ENCODE results near the gene NOC2L.

NOC2L gene

GRCh38 chr1:974293-974640, 15.2 kb upstream of the NOC2L start:
- Histone ChIP-seq H3K4me1 (peaks cover 0 to 14% (median 7%) of the 10 kb centered on the region in 4 donors), H3K4me3 (no peak overlapping the region), H3K9me3 (no peaks in the 10 kb centered on the region), H3K27me3 (peaks cover 0 to 69% of the 10 kb centered on the region in 2 donors), H3K27ac (no peak overlapping the region), H3K36me3 (no peaks in the 10 kb centered on the region)
- TF ChIP-seq CTCF (IDR thresholded peaks at IDR 0.05) = no peak
- no peak for DNase-seq
- intact Hi-C loops (cut with DNase I; ENCODE audit: low total_unique reads) = no loop called here

- Histone ChIP-seq H3K4me1 (peaks cover 0 to 14% (median 7%) of the 10 kb centered on the region in 4 donors), H3K4me3 (no peak overlapping the region), H3K27ac (no peak overlapping the region), H3K36me3 (no peaks in the 10 kb centered on the region), H3K9me3 (no peaks in the 10 kb centered on the region), H3K27me3 (peaks cover 0 to 72% of the 10 kb centered on the region in 2 donors)
- TF ChIP-seq CTCF (IDR thresholded peaks at IDR 0.05) = no peak
- intact Hi-C loops (cut with DNase I; ENCODE audit: low total_unique reads) = no loop called here
- no peak for DNase-seq
These were observed 14.6 kb upstream of the NOC2L start for GRCh38 chr1:973459-974292.

- no peaks in the 10 kb centered on the region for H3K9me3 ChIP-seq
- no peak overlapping the region for H3K27ac ChIP-seq
- no peak overlapping the region for H3K4me3 ChIP-seq
- intact Hi-C loops (cut with DNase I; ENCODE audit: low total_unique reads) = no loop called here
- H3K36me3 ChIP-seq = no peaks in the 10 kb centered on the region
- no peak for DNase-seq
- no peak for TF ChIP-seq CTCF (IDR thresholded peaks at IDR 0.05)
- H3K4me1 ChIP-seq = peaks cover 0 to 16% (median 7%) of the 10 kb centered on the region in 4 donors
- H3K27me3 ChIP-seq = peaks cover 0 to 78% of the 10 kb centered on the region in 2 donors
These were observed 13.8 kb upstream of the NOC2L start for GRCh38 chr1:972726-973458.

GRCh38 chr1:971751-972506, 12.9 kb upstream of the NOC2L start:
- Histone ChIP-seq H3K4me1 (peaks cover 0 to 26% (median 12%) of the 10 kb centered on the region in 4 donors), H3K4me3 (no peak overlapping the region), H3K9me3 (no peaks in the 10 kb centered on the region), H3K27ac (no peak overlapping the region), H3K27me3 (peaks cover 0 to 85% of the 10 kb centered on the region in 2 donors), H3K36me3 (no peaks in the 10 kb centered on the region)
- TF ChIP-seq CTCF (IDR thresholded peaks at IDR 0.05) = no peak
- intact Hi-C loops (cut with DNase I; ENCODE audit: low total_unique reads) = no loop called here
- no peak for DNase-seq

- Histone ChIP-seq H3K27ac (no peak overlapping the region), H3K36me3 (no peaks in the 10 kb centered on the region), H3K4me3 (no peak overlapping the region), H3K4me1 (peaks cover 0 to 30% (median 14%) of the 10 kb centered on the region in 4 donors), H3K27me3 (peaks cover 0 to 82% of the 10 kb centered on the region in 2 donors), H3K9me3 (no peaks in the 10 kb centered on the region)
- DNase-seq = no peak
- intact Hi-C loops (cut with DNase I; ENCODE audit: low total_unique reads) = no loop called here
- no peak for TF ChIP-seq CTCF (IDR thresholded peaks at IDR 0.05)
These were observed 12.1 kb upstream of the NOC2L start for GRCh38 chr1:970973-971730.
